Loucy (cell line): ENCODE data around the gene ITPRIPL1.
"Not testable (repeated sequence)": the region's sequence is repeated elsewhere in the genome, so short reads cannot be mapped to it uniquely, and the experiment has no call there.

ENCODE experiments used
- H2AFZ ChIP-seq: fragments of 200-600 bp; sonication (generic); 2 replicates; pipeline ENCODE4 v1.6.0; 2016; ENCODE audit warnings: antibody characterized with exemption, mild to moderate bottlenecking, low read length, moderate library complexity
- H3F3A ChIP-seq: fragments of 200-600 bp; 2 replicates; pipeline ENCODE4 v1.6.0; 2016; ENCODE audit warnings: antibody characterized with exemption, low read depth, mild to moderate bottlenecking
- H3K27me3 ChIP-seq: fragments of 200-600 bp; sonication (generic); 2 replicates; pipeline ENCODE4 v1.6.1; 2014; ENCODE audit warnings: low read length, mild to moderate bottlenecking; ENCODE audit not compliant: insufficient read depth, poor library complexity, severe bottlenecking
- H3K36me3 ChIP-seq: fragments of 200-600 bp; sonication (generic); 2 replicates; pipeline ENCODE4 v1.6.1; 2016; ENCODE audit warnings: low read length; ENCODE audit not compliant: insufficient read depth
- H3K4me1 ChIP-seq: fragments of 200-600 bp; sonication (generic); 2 replicates; pipeline ENCODE4 v1.5.1; 2014; ENCODE audit warnings: low read length, mild to moderate bottlenecking; ENCODE audit not compliant: insufficient read depth, poor library complexity, severe bottlenecking
- H3K4me2 ChIP-seq: fragments of 200-600 bp; sonication (generic); 2 replicates; pipeline ENCODE4 v1.6.0; 2014; ENCODE audit warnings: antibody characterized with exemption, low read length, low read depth, mild to moderate bottlenecking; ENCODE audit not compliant: poor library complexity, severe bottlenecking
- H3K4me3 ChIP-seq: fragments of 200-600 bp; sonication (generic); 2 replicates; pipeline ENCODE4 v1.5.1; 2014; ENCODE audit warnings: low read length, mild to moderate bottlenecking, mixed read lengths; ENCODE audit not compliant: poor library complexity, severe bottlenecking
- H3K79me2 ChIP-seq: fragments of 200-600 bp; sonication (generic); 2 replicates; pipeline ENCODE4 v1.6.1; 2014; ENCODE audit warnings: low read length; ENCODE audit not compliant: insufficient read depth
- H3K9ac ChIP-seq: fragments of 200-600 bp; sonication (generic); 2 replicates; pipeline ENCODE4 v1.6.0; 2014; ENCODE audit warnings: mild to moderate bottlenecking, low read depth, low read length, moderate library complexity; ENCODE audit not compliant: poor library complexity, severe bottlenecking
- H3K9me2 ChIP-seq: fragments of 200-600 bp; sonication (generic); replicated peaks from 2 replicates; pipeline ENCODE4 v1.6.1; 2016; ENCODE audit warnings: low read depth, low read length, mixed read lengths
- H3K9me3 ChIP-seq: fragments of 200-600 bp; sonication (generic); 2 replicates; pipeline ENCODE4 v1.6.1; 2014; ENCODE audit warnings: mild to moderate bottlenecking, antibody characterized with exemption, low read length, low read depth; ENCODE audit not compliant: insufficient read depth
- H4K20me1 ChIP-seq: fragments of 200-600 bp; sonication (generic); 2 replicates; pipeline ENCODE4 v1.6.0; 2014; ENCODE audit warnings: antibody characterized with exemption, low read length, mild to moderate bottlenecking; ENCODE audit not compliant: insufficient read depth, poor library complexity, severe bottlenecking
- EZH2phosphoT487 ChIP-seq: fragments of 200-600 bp; IDR thresholded peaks from 2 replicates; pipeline ENCODE4 v1.6.1; 2018; ENCODE audit warnings: antibody characterized with exemption, mild to moderate bottlenecking, moderate library complexity, borderline replicate concordance
- TF ChIP-seq, protein P1 (sequence below): fragments of 200-600 bp; sonication (generic); conservative IDR thresholded peaks from 2 replicates; pipeline ENCODE4 v1.5.1; 2014; ENCODE audit warnings: mild to moderate bottlenecking, antibody characterized with exemption, low read length

ITPRIPL1 gene

DNA sequence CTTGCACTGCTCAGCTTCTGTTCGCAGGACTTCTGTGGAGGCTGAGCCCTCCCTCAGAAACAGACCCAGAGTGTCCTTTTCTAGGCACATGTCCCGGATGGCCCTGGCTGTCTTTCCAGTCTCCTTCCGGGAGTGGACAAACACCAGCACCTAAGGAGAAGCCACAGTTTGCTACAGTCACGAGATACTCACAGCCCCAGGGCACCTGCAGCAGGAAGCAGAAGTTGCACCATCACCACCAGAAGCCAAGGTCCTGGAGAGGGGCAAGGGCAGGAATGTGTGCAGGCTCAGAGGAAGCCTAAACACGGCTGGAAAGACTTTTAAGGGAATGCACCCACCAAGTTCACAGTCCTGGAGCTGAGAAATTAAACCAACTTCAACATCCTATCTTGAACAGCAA lies 33.4 kb upstream of the ITPRIPL1 start:
- Histone ChIP-seq H3K79me2 (no peaks in the 10 kb centered on the region), H4K20me1 (peaks cover 5% of the 10 kb centered on the region), H3K9ac (no peak overlapping the region), H3K4me2 (no peak overlapping the region), H3K4me1 (no peaks in the 10 kb centered on the region), H3K27me3 (no peaks in the 10 kb centered on the region), H3K9me2 (no peaks in the 10 kb centered on the region), H3K9me3 (no peaks in the 10 kb centered on the region), H3K36me3 (peaks cover 100% of the 10 kb centered on the region), H3F3A (no peaks in the 10 kb centered on the region), H3K4me3 (no peak overlapping the region), H2AFZ (no peak overlapping the region)
- TF ChIP-seq EZH2phosphoT487, result no peak
- TF ChIP-seq, protein P1, sequence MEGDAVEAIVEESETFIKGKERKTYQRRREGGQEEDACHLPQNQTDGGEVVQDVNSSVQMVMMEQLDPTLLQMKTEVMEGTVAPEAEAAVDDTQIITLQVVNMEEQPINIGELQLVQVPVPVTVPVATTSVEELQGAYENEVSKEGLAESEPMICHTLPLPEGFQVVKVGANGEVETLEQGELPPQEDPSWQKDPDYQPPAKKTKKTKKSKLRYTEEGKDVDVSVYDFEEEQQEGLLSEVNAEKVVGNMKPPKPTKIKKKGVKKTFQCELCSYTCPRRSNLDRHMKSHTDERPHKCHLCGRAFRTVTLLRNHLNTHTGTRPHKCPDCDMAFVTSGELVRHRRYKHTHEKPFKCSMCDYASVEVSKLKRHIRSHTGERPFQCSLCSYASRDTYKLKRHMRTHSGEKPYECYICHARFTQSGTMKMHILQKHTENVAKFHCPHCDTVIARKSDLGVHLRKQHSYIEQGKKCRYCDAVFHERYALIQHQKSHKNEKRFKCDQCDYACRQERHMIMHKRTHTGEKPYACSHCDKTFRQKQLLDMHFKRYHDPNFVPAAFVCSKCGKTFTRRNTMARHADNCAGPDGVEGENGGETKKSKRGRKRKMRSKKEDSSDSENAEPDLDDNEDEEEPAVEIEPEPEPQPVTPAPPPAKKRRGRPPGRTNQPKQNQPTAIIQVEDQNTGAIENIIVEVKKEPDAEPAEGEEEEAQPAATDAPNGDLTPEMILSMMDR, result no peak

GRCh38 chr2:96294271-96294670 lies 30.8 kb upstream of the ITPRIPL1 start:
- not testable (repeated sequence) for H3K4me2 ChIP-seq, H3K9me3 ChIP-seq, H3K27me3 ChIP-seq, H3K4me1 ChIP-seq, H3K9me2 ChIP-seq, H3K9ac ChIP-seq, H3K79me2 ChIP-seq, H2AFZ ChIP-seq, H3F3A ChIP-seq, H3K4me3 ChIP-seq
- H3K36me3 ChIP-seq, result peaks cover 100% of the 10 kb centered on the region
- peaks cover 12% of the 10 kb centered on the region for H4K20me1 ChIP-seq

- H3K4me1 ChIP-seq, result peaks cover 11% of the 10 kb centered on the region
- H3K4me2 ChIP-seq, result no peak overlapping the region
- H4K20me1 ChIP-seq, result peaks cover 33% of the 10 kb centered on the region
- H3F3A ChIP-seq, result no peaks in the 10 kb centered on the region
- no peaks in the 10 kb centered on the region for H3K27me3 ChIP-seq
- no peaks in the 10 kb centered on the region for H3K9me2 ChIP-seq
- TF ChIP-seq EZH2phosphoT487, result no peak
- TF ChIP-seq, protein P1, result no peak
- H3K9me3 ChIP-seq, result no peaks in the 10 kb centered on the region
- H2AFZ ChIP-seq, result no peak overlapping the region
- H3K4me3 ChIP-seq, result no peak overlapping the region
- no peak overlapping the region for H3K9ac ChIP-seq
- peaks cover 98% of the 10 kb centered on the region for H3K36me3 ChIP-seq
- peaks cover 31% of the 10 kb centered on the region for H3K79me2 ChIP-seq
Measured at GRCh38 chr2:96296925-96297324, 28.2 kb upstream of the ITPRIPL1 start.

DNA sequence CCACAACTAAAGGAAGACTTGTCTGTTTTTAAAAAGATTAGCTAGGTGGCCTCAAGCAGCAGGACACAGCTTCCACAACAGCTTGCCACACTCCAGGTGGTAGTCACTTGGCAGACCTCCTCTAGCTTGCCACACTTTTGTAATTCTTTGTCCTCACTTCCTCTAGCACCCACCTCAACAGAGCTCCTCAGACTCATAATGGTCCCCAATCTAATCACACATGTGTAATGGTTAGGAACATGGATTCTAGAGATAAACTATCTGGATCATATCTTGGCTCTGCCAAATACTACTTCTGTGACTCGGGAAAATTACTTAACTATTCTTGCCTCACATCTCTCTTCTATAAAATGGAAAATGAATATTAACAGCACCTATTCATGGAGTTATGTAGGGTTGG lies 23.3 kb upstream of the ITPRIPL1 start:
- peaks cover 77% of the 10 kb centered on the region for H3K79me2 ChIP-seq
- peak overlapping the region; percentile 45 for H3K9ac ChIP-seq
- no peak overlapping the region for H2AFZ ChIP-seq
- H3K4me1 ChIP-seq, result peaks cover 47% of the 10 kb centered on the region
- H3K4me3 ChIP-seq, result peak overlapping the region; percentile 50
- no peaks in the 10 kb centered on the region for H3K27me3 ChIP-seq
- H3K36me3 ChIP-seq, result peaks cover 65% of the 10 kb centered on the region
- no peaks in the 10 kb centered on the region for H3K9me2 ChIP-seq
- H3K9me3 ChIP-seq, result no peaks in the 10 kb centered on the region
- no peaks in the 10 kb centered on the region for H3F3A ChIP-seq
- TF ChIP-seq, protein P1, result no peak
- TF ChIP-seq EZH2phosphoT487, result no peak
- peak overlapping the region; percentile 97 for H3K4me2 ChIP-seq
- H4K20me1 ChIP-seq, result peaks cover 58% of the 10 kb centered on the region
